Measurements from ENCODE around the gene CHTOP.
A peak's percentile ranks its signal among the peaks of the same experiment; 100 is the strongest.

CHTOP gene

DNA sequence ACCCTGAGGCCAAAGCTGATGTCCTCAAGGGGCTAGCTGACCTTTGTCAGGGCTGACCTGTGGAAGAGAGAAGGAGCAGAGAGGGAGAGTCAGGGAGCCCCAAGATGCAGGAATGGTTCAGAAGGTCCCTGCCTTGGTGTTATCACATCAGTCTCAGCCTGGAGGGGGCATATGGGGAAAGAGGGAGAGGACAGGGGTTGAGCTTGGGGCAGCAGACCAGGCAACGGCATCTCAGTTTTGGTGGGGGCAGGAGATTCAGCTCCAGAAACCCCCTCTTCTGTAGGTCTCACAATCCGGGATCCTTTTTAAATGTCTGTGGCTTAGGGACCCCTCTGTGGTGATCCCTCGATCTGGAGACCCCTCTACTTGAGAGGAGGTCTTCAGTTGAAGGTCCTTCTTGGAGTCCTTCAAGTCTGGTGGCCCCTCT lies 7.4 kb upstream of the CHTOP start:
- Histone ChIP-seq H3K27me3 (replicated peaks in 2 of 5; ENCODE audit: control insufficient read depth in 4 of 5, insufficient read depth in 5 of 5, low read length in 4 of 5) (peaks cover 0 to 2% (median 0%) of the 10 kb centered on the region in 5 experiments), H3K9me3 (ENCODE audit: control extremely low read depth in 1 of 5, control insufficient read depth in 4 of 5, insufficient read depth in 2 of 5, low read depth in 1 of 5, low read length in 4 of 5) (no peaks in the 10 kb centered on the region), H3K4me3 (ENCODE audit: control insufficient read depth in 1 of 7, extremely low read depth in 1 of 7, insufficient read depth in 4 of 7, low read depth in 2 of 7, low read length in 6 of 7) (peak overlapping the region in 2 of 7 experiments; percentile 46 to 66), H3K27ac (ENCODE audit: insufficient read depth in 1 of 2, low read depth in 1 of 2, low read length in 2 of 2, poor library complexity in 1 of 2, severe bottlenecking in 2 of 2) (peak overlapping the region in 1 of 2 experiments; percentile 67), H3K36me3 (ENCODE audit: control insufficient read depth in 4 of 4, insufficient read depth in 4 of 4, low read length in 3 of 4) (no peaks in the 10 kb centered on the region), H3K4me1 (ENCODE audit: control extremely low read depth in 1 of 4, control insufficient read depth in 4 of 4, insufficient read depth in 4 of 4, low read length in 3 of 4) (peaks cover 0 to 22% (median 11%) of the 10 kb centered on the region in 4 experiments)
- DNase-seq: no peak
- POLR2A ChIA-PET: no interaction called here
- CTCF ChIA-PET: interaction anchor here (0.9 to 21.2 kb wide), 12 partner anchors 11 to 116 kb away, joined by 3 to 262 read pairs (median 10); partner anchors contain the start of genes S100A14 and S100A16
- WGBS (ENCODE audit: insufficient coverage): 83% methylated on average over 1 of the region's 3 CpGs

DNA sequence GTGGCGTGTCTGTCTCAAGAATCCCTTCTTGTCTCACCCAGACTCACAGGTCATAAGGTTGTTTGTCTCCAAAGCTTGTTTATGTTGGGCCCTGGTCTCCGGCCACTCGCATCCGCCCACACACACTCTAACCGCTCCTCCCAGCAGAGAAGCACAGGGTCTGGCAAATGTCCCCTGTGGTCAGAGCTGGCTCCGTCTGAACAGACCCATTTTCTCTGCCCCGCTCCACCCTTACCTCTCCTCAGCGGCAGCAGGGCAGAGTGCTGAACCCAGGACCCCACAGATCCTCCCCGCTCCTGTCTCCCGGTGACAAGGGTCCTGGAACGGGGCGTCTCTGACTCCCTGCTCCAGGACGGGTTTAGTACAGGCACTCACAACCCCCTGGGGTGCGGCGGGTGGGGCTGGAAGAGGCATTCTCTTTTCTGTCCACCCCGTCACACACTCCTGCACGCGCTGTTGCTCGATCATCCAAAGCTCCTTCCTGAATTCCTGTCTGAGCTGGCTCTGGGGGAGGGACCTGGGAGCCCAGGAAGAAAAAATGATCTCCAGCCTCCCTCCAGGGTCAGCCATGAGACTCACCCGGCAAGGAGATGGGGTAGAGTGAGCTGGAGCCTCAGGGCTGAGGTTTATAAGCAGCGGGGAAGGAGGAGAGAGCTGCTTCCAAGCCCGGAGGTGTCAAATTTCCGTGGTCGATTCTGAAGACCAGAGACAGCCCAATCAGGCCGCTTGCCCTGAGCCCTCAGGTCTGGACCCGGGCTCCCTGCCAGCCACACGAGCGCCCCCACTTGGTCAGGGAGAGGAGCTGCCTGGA lies 6.8 kb upstream of the CHTOP start, which contains the start of gene S100A13:
Gene S100A13, minus strand, starts transcription at position 602 of the 811 bp plus-strand sequence. CDS start 1,033 bp downstream, outside the sequence.
- 52% methylated on average over 26 of the region's 28 CpGs for WGBS (ENCODE audit: insufficient coverage)
- peaks cover 0 to 22% (median 11%) of the 10 kb centered on the region in 4 experiments for H3K4me1 ChIP-seq (ENCODE audit: control extremely low read depth in 1 of 4, control insufficient read depth in 4 of 4, insufficient read depth in 4 of 4, low read length in 3 of 4)
- peak in 2 of 3 donors; percentile 68 to 70 for DNase-seq
- H3K27ac ChIP-seq (ENCODE audit: insufficient read depth in 1 of 2, low read depth in 1 of 2, low read length in 2 of 2, poor library complexity in 1 of 2, severe bottlenecking in 2 of 2): peak within 1 kb of the TSS in 1 of 2 experiments; percentile 67
- H3K9me3 ChIP-seq (ENCODE audit: control extremely low read depth in 1 of 5, control insufficient read depth in 4 of 5, insufficient read depth in 2 of 5, low read depth in 1 of 5, low read length in 4 of 5): no peaks in the 10 kb centered on the region
- peaks cover 0 to 2% (median 0%) of the 10 kb centered on the region in 5 experiments for H3K27me3 ChIP-seq (replicated peaks in 2 of 5; ENCODE audit: control insufficient read depth in 4 of 5, insufficient read depth in 5 of 5, low read length in 4 of 5)
- ChIA-PET CTCF (interaction anchor here (0.8 to 21.2 kb wide), 22 partner anchors 11 to 359 kb away, joined by 3 to 262 read pairs (median 4); partner anchors contain the start of genes NPR1, RAB13, S100A14 and S100A16), POLR2A (no interaction called here)
- no peaks in the 10 kb centered on the region for H3K36me3 ChIP-seq (ENCODE audit: control insufficient read depth in 4 of 4, insufficient read depth in 4 of 4, low read length in 3 of 4)
- peak within 1 kb of the TSS in 4 of 7 experiments; percentile 22 to 66 (median 42) for H3K4me3 ChIP-seq (ENCODE audit: control insufficient read depth in 1 of 7, extremely low read depth in 1 of 7, insufficient read depth in 4 of 7, low read depth in 2 of 7, low read length in 6 of 7)

DNA sequence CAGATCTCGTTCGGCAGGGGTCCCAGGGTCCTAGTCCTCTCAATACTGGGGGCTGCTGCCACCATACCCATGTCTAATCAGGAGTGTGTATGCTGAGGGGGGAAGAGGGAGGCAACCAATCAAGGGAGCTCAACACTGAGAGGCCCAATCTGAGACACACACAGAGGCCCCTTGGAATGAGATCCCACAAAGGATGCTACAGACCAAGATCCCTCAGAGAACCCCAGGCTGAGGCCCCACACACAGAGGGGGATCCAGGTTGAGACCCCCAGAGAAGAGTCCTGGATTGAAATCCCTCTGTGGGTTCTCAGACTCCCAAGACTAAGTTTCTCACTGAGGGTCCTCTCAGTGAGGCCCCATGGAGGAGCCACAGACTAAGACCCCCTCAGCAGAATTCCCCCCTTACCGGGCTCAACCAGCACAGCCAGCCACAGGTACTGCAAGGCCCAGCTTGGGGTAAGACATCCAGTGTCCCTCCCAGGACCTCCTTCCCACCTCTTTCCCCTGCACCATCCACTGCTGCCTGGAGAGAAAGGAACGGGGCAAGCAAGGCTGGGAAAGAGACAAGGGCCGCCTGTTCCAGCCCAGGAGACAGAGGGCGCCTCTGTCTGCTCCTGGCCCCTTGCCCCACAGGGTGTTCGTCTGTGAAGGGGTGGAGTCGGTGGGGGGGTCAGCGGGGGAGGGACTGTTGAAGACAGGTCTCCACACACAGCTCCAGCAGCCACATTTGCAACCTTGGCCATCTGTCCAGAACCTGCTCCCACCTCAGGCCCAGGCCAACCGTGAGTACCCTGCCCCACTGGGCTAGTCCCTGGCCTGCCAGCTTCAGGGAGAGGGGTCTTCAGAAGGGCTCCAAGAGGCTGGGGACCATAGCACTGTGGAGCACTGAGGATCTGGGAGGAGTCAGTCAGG lies 5.9 kb upstream of the CHTOP start, which contains the start of gene S100A1:
Gene S100A1, plus strand, starts transcription at position 720 of the 912 bp plus-strand sequence. CDS start 2,088 bp downstream, outside the sequence.
- ChIA-PET POLR2A (no interaction called here), CTCF (interaction anchor here (0.8 to 21.2 kb wide), 25 partner anchors 10 to 358 kb away, joined by 3 to 262 read pairs (median 4); partner anchors contain the start of genes NPR1, RAB13, S100A14 and S100A16)
- Histone ChIP-seq H3K36me3 (ENCODE audit: control insufficient read depth in 4 of 4, insufficient read depth in 4 of 4, low read length in 3 of 4) (no peaks in the 10 kb centered on the region), H3K4me3 (ENCODE audit: control insufficient read depth in 1 of 7, extremely low read depth in 1 of 7, insufficient read depth in 4 of 7, low read depth in 2 of 7, low read length in 6 of 7) (peak within 1 kb of the TSS in 4 of 7 experiments; percentile 22 to 66 (median 42)), H3K27me3 (replicated peaks in 2 of 5; ENCODE audit: control insufficient read depth in 4 of 5, insufficient read depth in 5 of 5, low read length in 4 of 5) (peaks cover 0 to 2% (median 0%) of the 10 kb centered on the region in 5 experiments), H3K9me3 (ENCODE audit: control extremely low read depth in 1 of 5, control insufficient read depth in 4 of 5, insufficient read depth in 2 of 5, low read depth in 1 of 5, low read length in 4 of 5) (no peaks in the 10 kb centered on the region), H3K4me1 (ENCODE audit: control extremely low read depth in 1 of 4, control insufficient read depth in 4 of 4, insufficient read depth in 4 of 4, low read length in 3 of 4) (peaks cover 0 to 22% (median 11%) of the 10 kb centered on the region in 4 experiments), H3K27ac (ENCODE audit: insufficient read depth in 1 of 2, low read depth in 1 of 2, low read length in 2 of 2, poor library complexity in 1 of 2, severe bottlenecking in 2 of 2) (peak within 1 kb of the TSS in 1 of 2 experiments; percentile 67)
- no peak for DNase-seq
- WGBS (ENCODE audit: insufficient coverage): 75% methylated on average over 5 of the region's 10 CpGs

DNA sequence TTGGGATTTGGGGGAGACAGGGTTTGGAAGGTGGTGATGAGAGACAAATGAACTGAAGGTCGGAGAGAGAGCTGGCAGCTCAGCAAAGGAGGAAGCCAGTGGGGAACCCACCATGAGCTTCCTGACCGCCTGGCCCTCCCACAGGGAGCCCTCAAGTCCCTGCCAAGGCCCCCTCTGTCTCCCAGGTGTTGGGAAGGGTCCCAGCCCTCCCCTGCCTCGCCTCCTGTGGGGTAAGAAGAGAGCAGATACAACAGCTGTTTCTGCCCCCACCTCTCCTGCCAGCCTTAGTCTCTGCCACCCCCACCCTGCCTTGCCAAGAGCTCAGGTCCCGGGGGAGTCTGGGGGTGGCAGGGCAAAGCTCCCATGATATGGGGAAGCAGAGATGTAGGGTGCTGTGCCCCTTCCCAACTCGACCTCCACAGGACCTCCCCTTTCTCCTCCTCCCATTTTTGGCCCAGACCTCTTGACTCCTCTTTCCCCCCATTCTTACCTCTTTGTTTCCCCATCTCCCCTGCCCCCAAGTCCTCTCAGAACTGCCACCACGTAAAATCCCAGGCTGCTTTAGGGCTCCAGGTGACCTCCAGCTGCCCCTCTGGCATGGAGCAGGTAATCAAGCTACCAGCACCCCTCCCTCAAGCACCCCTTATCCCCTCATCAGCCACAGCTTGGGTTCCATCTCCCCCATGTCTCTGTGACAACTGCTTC lies 5.1 kb upstream of the CHTOP start:
- peaks cover 0 to 26% (median 11%) of the 10 kb centered on the region in 4 experiments for H3K4me1 ChIP-seq (ENCODE audit: control extremely low read depth in 1 of 4, control insufficient read depth in 4 of 4, insufficient read depth in 4 of 4, low read length in 3 of 4)
- 61% methylated on average over 3 of the region's 6 CpGs for WGBS (ENCODE audit: insufficient coverage)
- no peak for DNase-seq
- no peaks in the 10 kb centered on the region for H3K36me3 ChIP-seq (ENCODE audit: control insufficient read depth in 4 of 4, insufficient read depth in 4 of 4, low read length in 3 of 4)
- H3K27ac ChIP-seq (ENCODE audit: insufficient read depth in 1 of 2, low read depth in 1 of 2, low read length in 2 of 2, poor library complexity in 1 of 2, severe bottlenecking in 2 of 2): no peak overlapping the region
- H3K9me3 ChIP-seq (ENCODE audit: control extremely low read depth in 1 of 5, control insufficient read depth in 4 of 5, insufficient read depth in 2 of 5, low read depth in 1 of 5, low read length in 4 of 5): no peaks in the 10 kb centered on the region
- peaks cover 0 to 2% (median 0%) of the 10 kb centered on the region in 5 experiments for H3K27me3 ChIP-seq (replicated peaks in 2 of 5; ENCODE audit: control insufficient read depth in 4 of 5, insufficient read depth in 5 of 5, low read length in 4 of 5)
- CTCF ChIA-PET: interaction anchor here (0.7 to 21.2 kb wide), 15 partner anchors 13 to 316 kb away, joined by 3 to 262 read pairs (median 4); partner anchors contain the start of genes S100A14 and S100A16
- no peak overlapping the region for H3K4me3 ChIP-seq (ENCODE audit: control insufficient read depth in 1 of 7, extremely low read depth in 1 of 7, insufficient read depth in 4 of 7, low read depth in 2 of 7, low read length in 6 of 7)
- POLR2A ChIA-PET: interaction anchor here (0.6 kb wide), 1 partner anchor 40 kb away, joined by 3 read pairs; no protein-coding TSS in a partner anchor

DNA sequence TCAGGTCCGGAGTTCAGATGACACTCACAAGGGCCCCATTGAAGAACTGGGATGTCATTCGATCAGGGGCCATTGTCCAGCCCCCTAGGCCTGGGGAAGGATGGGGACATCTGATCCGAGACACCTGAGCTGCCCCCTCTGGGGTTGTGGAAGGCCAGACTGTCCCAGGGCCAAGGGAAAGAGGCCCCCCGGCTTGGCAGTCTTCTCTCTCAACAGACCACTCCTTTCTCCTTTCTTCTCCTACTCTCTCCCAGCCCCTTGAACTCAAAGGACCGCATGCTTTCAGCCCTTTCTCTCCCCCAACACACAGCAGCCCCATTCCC lies 4.6 kb upstream of the CHTOP start:
- no peaks in the 10 kb centered on the region for H3K9me3 ChIP-seq (ENCODE audit: control extremely low read depth in 1 of 5, control insufficient read depth in 4 of 5, insufficient read depth in 2 of 5, low read depth in 1 of 5, low read length in 4 of 5)
- POLR2A ChIA-PET: interaction anchor here (0.6 kb wide), 1 partner anchor 40 kb away, joined by 3 read pairs; no protein-coding TSS in a partner anchor
- H3K4me3 ChIP-seq (ENCODE audit: control insufficient read depth in 1 of 7, extremely low read depth in 1 of 7, insufficient read depth in 4 of 7, low read depth in 2 of 7, low read length in 6 of 7): no peak overlapping the region
- H3K36me3 ChIP-seq (ENCODE audit: control insufficient read depth in 4 of 4, insufficient read depth in 4 of 4, low read length in 3 of 4): no peaks in the 10 kb centered on the region
- H3K27ac ChIP-seq (ENCODE audit: insufficient read depth in 1 of 2, low read depth in 1 of 2, low read length in 2 of 2, poor library complexity in 1 of 2, severe bottlenecking in 2 of 2): no peak overlapping the region
- CTCF ChIA-PET: interaction anchor here (0.7 to 21.2 kb wide), 10 partner anchors 14 to 316 kb away, joined by 3 to 262 read pairs (median 6); partner anchors contain the start of genes S100A14 and S100A16
- DNase-seq: no peak
- peaks cover 0 to 2% (median 0%) of the 10 kb centered on the region in 5 experiments for H3K27me3 ChIP-seq (replicated peaks in 2 of 5; ENCODE audit: control insufficient read depth in 4 of 5, insufficient read depth in 5 of 5, low read length in 4 of 5)
- H3K4me1 ChIP-seq (ENCODE audit: control extremely low read depth in 1 of 4, control insufficient read depth in 4 of 4, insufficient read depth in 4 of 4, low read length in 3 of 4): peaks cover 0 to 26% (median 11%) of the 10 kb centered on the region in 4 experiments
- WGBS (ENCODE audit: insufficient coverage): 95% methylated on average over 4 of the region's 5 CpGs

DNA sequence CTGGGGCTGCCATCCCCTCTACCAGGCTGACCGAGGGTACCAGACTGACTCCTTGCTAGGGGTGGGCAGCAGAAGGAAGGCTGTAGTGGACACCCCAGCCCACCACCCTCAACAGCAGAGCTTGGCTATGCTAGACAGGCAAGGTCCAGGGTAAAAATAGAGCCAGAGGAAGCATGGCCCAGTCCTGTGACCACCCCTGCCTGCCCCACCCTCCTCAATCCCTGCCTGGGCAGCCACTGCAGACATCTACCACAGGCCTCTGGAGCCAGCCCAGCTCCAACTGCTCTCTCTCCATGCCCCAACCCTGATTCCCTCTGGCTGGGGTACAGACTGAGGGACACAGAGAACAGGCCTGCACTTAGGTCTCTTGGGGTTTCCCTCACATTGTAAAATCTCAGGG lies 3.9 kb upstream of the CHTOP start:
- no peak for DNase-seq
- Histone ChIP-seq H3K9me3 (ENCODE audit: control extremely low read depth in 1 of 5, control insufficient read depth in 4 of 5, insufficient read depth in 2 of 5, low read depth in 1 of 5, low read length in 4 of 5) (no peaks in the 10 kb centered on the region), H3K27me3 (replicated peaks in 2 of 5; ENCODE audit: control insufficient read depth in 4 of 5, insufficient read depth in 5 of 5, low read length in 4 of 5) (peaks cover 0 to 2% (median 0%) of the 10 kb centered on the region in 5 experiments), H3K4me1 (ENCODE audit: control extremely low read depth in 1 of 4, control insufficient read depth in 4 of 4, insufficient read depth in 4 of 4, low read length in 3 of 4) (peaks cover 0 to 28% (median 13%) of the 10 kb centered on the region in 4 experiments), H3K27ac (ENCODE audit: insufficient read depth in 1 of 2, low read depth in 1 of 2, low read length in 2 of 2, poor library complexity in 1 of 2, severe bottlenecking in 2 of 2) (no peak overlapping the region), H3K36me3 (ENCODE audit: control insufficient read depth in 4 of 4, insufficient read depth in 4 of 4, low read length in 3 of 4) (no peaks in the 10 kb centered on the region), H3K4me3 (ENCODE audit: control insufficient read depth in 1 of 7, extremely low read depth in 1 of 7, insufficient read depth in 4 of 7, low read depth in 2 of 7, low read length in 6 of 7) (no peak overlapping the region)
- WGBS (ENCODE audit: insufficient coverage): no CpG with 5 or more reads among the region's 1 CpG
- ChIA-PET POLR2A (no interaction called here), CTCF (interaction anchor here (1.8 to 21.2 kb wide), 4 partner anchors 14 to 119 kb away, joined by 7 to 262 read pairs (median 68); partner anchors contain the start of genes S100A14 and S100A16)
